Tibial artery (tissue), 4 donors: Measurements from ENCODE around the gene LAYN.
A peak's percentile ranks its signal among the peaks of the same experiment; 100 is the strongest.

Experiments used
- DNase-seq, 2 donors: peaks; one replicate each; pipeline ENCODE4 v3.0.0-alpha.2; 2019
- H3K27ac ChIP-seq, 2 donors: fragments of 200-600 bp; sonication (generic) in 1 of 2; 1 replicate in 1 of 2; 2 replicates in 1 of 2; pipeline ENCODE4 v1.5.1; 2018 to 2019; ENCODE audit warnings: mild to moderate bottlenecking in 1 of 2
- H3K27me3 ChIP-seq, 2 donors: fragments of 200-600 bp; sonication (generic) in 1 of 2; one replicate each; pipeline versions ENCODE4 v1.5.1 to v1.6.0; 2016 to 2019
- H3K36me3 ChIP-seq, 3 donors: fragments of 200-600 bp; sonication (generic) in 2 of 3; one replicate each; pipeline ENCODE4 v1.5.1; 2016 to 2019; ENCODE audit warnings: mild to moderate bottlenecking in 2 of 3
- H3K4me1 ChIP-seq, 4 donors: fragments of 200-600 bp; sonication (generic) in 2 of 4; 1 replicate in 3 of 4; 2 replicates in 1 of 4; pipeline ENCODE4 v1.5.1; 2016 to 2019
- H3K4me3 ChIP-seq, 2 donors: fragments of 200-600 bp; sonication (generic) in 1 of 2; 1 replicate in 1 of 2; 2 replicates in 1 of 2; pipeline ENCODE4 v1.5.1; 2018 to 2019; ENCODE audit warnings: mild to moderate bottlenecking in 2 of 2
- H3K9me3 ChIP-seq, 3 donors: fragments of 200-600 bp; sonication (generic) in 1 of 3; one replicate each; pipeline ENCODE4 v1.5.1; 2016 to 2019
- CTCF ChIP-seq, 2 experiments: fragments of 200-600 bp in 1 of 2; fragments of 450-650 bp in 1 of 2; IDR thresholded peaks; one replicate each; pipeline ENCODE4 v1.5.1; 2017 to 2019; ENCODE audit warnings: antibody characterized with exemption in 2 of 2, mild to moderate bottlenecking in 1 of 2, moderate library complexity in 1 of 2
- intact Hi-C: fragments of 100-400 bp; cut with DNase I; formaldehyde crosslinking; loops from one replicate; pipeline ENCODE4 v1.15.0; 2023; ENCODE audit warnings: low total_unique reads

The LAYN gene

DNA sequence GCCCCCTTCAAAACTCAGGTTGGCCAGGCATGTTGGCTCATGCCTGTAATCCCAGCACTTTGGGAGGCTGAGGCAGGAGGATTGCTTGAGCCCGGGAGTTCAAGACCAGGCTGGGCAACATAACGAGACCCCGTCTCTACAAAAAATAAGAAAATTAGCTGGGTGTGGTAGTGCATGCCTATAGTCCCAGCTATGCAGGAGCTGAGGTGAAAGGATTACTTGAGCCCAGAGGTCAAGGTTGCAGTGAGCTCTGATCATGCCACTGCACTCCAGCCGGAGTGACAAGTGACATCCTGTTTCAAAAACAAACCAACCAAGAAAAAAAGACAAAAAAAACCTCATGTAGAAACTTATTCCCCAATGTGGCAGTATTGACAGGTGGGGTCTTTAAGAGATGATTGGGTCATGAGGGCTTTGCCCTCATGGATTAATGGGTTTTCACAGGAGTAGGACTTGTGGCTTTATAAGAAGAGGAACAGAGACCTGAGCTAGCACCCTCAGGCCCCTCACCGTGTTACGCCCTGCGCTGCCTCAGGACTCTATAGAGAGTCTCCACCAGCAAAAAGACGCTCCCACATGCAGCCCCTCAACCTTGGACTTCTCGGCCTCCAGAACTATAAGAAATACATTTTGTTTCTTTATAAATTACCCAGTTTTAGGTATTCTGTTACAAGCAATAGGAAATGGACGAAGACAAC is 22.3 kb downstream of the LAYN start:
- Histone ChIP-seq H3K4me1 (peaks cover 0 to 7% (median 0%) of the 10 kb centered on the region in 4 donors), H3K27me3 (no peaks in the 10 kb centered on the region), H3K36me3 (peaks cover 0 to 25% (median 14%) of the 10 kb centered on the region in 3 donors), H3K4me3 (no peak overlapping the region), H3K9me3 (no peaks in the 10 kb centered on the region), H3K27ac (no peak overlapping the region)
- intact Hi-C loops, result no loop called here
- no peak for DNase-seq
- no peak for TF ChIP-seq CTCF (IDR thresholded peaks at IDR 0.05)

GRCh38 chr11:111565114-111565720 is 24.7 kb downstream of the LAYN start:
- peak; percentile 77 to 85 for TF ChIP-seq CTCF (IDR thresholded peaks at IDR 0.05)
- intact Hi-C loops, result loop anchor here (5.0 kb wide), 2 partner anchors 37 to 277 kb away; partner anchors contain the start of gene SIK2

DNA sequence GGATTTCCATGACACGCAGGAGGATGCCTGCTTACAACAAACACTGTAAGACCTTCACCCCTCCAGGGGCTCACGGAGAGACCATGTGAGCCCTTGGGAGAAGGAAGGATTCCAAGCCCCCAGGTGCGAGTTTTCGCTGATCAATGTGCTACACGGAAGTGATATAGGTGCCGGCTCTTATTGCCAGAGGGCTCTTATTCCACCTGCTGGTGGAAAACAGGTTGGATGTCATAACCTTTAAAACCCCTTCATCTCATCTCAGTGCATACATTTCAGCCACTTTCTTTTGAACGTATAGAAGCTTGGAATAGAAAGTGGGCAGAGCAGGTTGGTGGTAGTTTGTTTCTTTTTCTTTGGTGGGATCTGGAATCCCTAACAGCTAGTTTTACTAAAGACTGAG is 25.8 kb downstream of the LAYN start:
- Histone ChIP-seq H3K4me3 (no peak overlapping the region), H3K27ac (no peak overlapping the region), H3K36me3 (peaks cover 0 to 9% (median 0%) of the 10 kb centered on the region in 3 donors), H3K4me1 (peaks cover 0 to 11% (median 0%) of the 10 kb centered on the region in 4 donors), H3K9me3 (no peaks in the 10 kb centered on the region), H3K27me3 (no peaks in the 10 kb centered on the region)
- no peak for DNase-seq
- intact Hi-C loops, result loop anchor here (5.0 kb wide), 2 partner anchors 36 to 276 kb away; partner anchors contain the start of gene SIK2
- no peak for TF ChIP-seq CTCF (IDR thresholded peaks at IDR 0.05)

More at GRCh38 chr11:111565114-111565720, 24.7 kb downstream of the LAYN start:
- peaks cover 0 to 20% (median 8%) of the 10 kb centered on the region in 3 donors for H3K36me3 ChIP-seq
- H3K4me1 ChIP-seq, result peaks cover 0 to 9% (median 0%) of the 10 kb centered on the region in 4 donors
- peak; percentile 56 to 77 for DNase-seq
- H3K9me3 ChIP-seq, result no peaks in the 10 kb centered on the region
- H3K27me3 ChIP-seq, result no peaks in the 10 kb centered on the region
- H3K4me3 ChIP-seq, result no peak overlapping the region
- no peak overlapping the region for H3K27ac ChIP-seq

DNA sequence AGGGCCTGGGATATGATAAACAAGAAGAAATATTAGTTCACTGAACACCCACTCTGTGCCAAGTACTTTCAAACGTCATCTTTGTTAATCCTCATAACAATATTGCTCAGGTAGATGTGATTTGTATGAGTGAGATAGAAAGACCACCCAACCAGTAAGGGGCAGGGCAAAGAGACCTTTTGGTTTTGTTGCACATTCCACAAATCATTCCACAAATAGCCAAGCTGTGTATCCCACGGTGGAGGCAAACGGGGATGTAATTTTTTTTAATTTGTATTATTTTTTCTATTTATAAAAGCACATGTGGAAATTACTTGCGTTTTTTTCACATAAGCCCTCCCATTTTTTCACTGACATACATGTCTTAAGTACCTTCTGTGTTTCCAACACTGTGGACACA is 29.0 kb downstream of the LAYN start:
- intact Hi-C loops, result loop anchor here (5.0 kb wide), 2 partner anchors 33 to 273 kb away; partner anchors contain the start of gene SIK2
- Histone ChIP-seq H3K27me3 (no peaks in the 10 kb centered on the region), H3K36me3 (no peaks in the 10 kb centered on the region), H3K4me1 (peaks cover 0 to 33% (median 5%) of the 10 kb centered on the region in 4 donors), H3K27ac (no peak overlapping the region), H3K4me3 (no peak overlapping the region), H3K9me3 (no peaks in the 10 kb centered on the region)
- DNase-seq, result no peak
- TF ChIP-seq CTCF (IDR thresholded peaks at IDR 0.05), result no peak

DNA sequence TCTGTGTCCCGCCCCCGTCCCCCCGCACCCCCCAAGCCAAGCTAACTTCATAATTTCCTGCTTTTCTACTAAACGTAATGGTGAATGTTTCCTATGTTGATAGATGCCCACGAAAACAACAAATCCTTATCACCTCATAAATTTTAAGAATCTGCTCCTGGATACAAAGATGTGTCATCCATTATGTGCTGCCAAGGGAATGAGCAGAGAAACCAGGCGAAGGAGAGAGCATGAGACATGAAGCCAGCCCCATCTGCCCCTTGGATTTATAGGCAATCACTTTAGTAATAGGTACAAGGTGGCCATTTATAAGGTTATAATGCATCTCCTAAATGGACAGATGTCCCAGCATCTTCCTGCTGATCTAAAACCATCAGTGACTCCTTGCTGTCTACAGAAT is 30.3 kb downstream of the LAYN start:
- DNase-seq, result no peak
- H3K9me3 ChIP-seq, result no peaks in the 10 kb centered on the region
- no peak overlapping the region for H3K4me3 ChIP-seq
- no peak for TF ChIP-seq CTCF (IDR thresholded peaks at IDR 0.05)
- H3K36me3 ChIP-seq, result no peaks in the 10 kb centered on the region
- H3K27me3 ChIP-seq, result no peaks in the 10 kb centered on the region
- peaks cover 0 to 39% (median 5%) of the 10 kb centered on the region in 4 donors for H3K4me1 ChIP-seq
- intact Hi-C loops, result no loop called here
- H3K27ac ChIP-seq, result peak overlapping the region in 1 of 2 donors; percentile 6
